ENCODE measurements around the gene ZNF564. TPM values are rescaled to one million over a fixed set of nuclear protein-coding genes. Genes with fewer than 3 reads are reported as not detected.

Gene ZNF564
- total and polyA plus RNA-seq, 2 of the 8 experiments (the other 6 are each of a cell fraction or from before 2014, with no cell fraction given): 0.89 to 10.4 TPM

DNA sequence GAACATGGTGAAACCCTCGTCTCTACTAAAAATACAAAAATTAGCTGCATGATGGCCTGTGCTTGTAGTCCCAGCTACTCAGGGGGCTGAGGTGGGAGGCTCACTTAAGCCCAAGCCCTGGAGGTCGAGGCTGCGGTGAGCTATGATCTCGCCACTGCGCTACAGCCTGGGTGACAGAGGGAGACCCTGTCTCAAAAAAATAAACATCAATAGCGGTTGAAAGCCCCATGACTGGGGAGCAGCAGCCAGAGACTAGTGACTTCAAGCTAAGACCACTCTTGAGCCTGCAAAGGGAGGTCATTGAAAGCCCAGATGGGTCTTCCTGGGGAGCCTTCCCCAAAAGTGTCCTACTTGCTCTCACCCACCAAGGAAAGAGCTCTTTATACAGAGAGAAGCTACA, 54.8 kb downstream of the ZNF564 start (continued):
- TF ChIP-seq CTBP2 (IDR thresholded peaks at IDR 0.05; ENCODE audit: borderline replicate concordance, insufficient read depth, insufficient read length, low read length) (no peak), HDAC2 (IDR thresholded peaks at IDR 0.05; ENCODE audit: borderline replicate concordance in 1 of 2, low read depth in 2 of 2, low read length in 2 of 2) (no peak), RNF2 (IDR thresholded peaks at IDR 0.05; ENCODE audit: borderline replicate concordance, low read depth, low read length, missing control alignments, poor library complexity, severe bottlenecking) (no peak), SUZ12 (IDR thresholded peaks at IDR 0.05; ENCODE audit: low read length) (no peak), TEAD4 (IDR thresholded peaks at IDR 0.05; ENCODE audit: low read depth, low read length) (no peak)
